ENCODE results near the gene HHIPL1.

DNA sequence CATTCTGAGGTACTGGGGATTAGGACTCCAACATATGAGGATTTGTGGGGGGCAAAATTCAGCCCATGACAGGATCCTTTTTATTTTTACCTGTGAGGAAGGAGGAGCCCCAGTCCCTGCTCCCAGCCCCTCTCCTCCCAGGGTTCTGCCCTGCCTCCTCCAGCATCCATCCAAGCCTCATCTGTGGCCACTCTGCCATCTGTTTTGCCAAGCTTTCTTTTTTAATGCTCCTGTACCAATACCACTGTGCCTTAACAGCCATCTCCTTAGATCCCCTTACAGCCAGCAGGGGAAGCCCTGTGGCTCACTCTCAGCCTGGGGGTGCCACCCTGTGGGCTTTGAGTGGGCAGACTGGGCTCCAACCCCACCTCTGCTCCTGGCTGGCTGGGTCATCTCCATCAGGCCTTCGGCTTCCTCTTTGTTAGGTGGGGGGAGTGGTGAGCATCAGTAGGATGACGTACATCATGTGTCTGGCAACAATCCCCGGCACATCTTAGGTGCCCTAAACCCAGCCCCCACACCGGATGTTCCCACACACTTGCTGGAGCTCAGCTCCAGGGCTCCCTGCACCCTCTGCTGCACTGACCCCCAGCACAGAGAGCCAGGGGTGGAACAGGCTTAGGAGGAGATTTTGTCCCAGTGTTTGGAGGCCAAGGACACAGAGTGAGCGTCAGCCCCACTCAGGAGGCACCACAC is 79.4 kb downstream of the HHIPL1 start:
- TF ChIP-seq, protein P1, sequence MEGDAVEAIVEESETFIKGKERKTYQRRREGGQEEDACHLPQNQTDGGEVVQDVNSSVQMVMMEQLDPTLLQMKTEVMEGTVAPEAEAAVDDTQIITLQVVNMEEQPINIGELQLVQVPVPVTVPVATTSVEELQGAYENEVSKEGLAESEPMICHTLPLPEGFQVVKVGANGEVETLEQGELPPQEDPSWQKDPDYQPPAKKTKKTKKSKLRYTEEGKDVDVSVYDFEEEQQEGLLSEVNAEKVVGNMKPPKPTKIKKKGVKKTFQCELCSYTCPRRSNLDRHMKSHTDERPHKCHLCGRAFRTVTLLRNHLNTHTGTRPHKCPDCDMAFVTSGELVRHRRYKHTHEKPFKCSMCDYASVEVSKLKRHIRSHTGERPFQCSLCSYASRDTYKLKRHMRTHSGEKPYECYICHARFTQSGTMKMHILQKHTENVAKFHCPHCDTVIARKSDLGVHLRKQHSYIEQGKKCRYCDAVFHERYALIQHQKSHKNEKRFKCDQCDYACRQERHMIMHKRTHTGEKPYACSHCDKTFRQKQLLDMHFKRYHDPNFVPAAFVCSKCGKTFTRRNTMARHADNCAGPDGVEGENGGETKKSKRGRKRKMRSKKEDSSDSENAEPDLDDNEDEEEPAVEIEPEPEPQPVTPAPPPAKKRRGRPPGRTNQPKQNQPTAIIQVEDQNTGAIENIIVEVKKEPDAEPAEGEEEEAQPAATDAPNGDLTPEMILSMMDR (conservative IDR thresholded peaks at IDR 0.05; ENCODE audit: low read length), result no peak
- no peak for TF ChIP-seq EZH2phosphoT487 (IDR thresholded peaks at IDR 0.05; ENCODE audit: borderline replicate concordance, low read depth, low read length)
